Measurements from ENCODE around the gene PAK5.

DNA sequence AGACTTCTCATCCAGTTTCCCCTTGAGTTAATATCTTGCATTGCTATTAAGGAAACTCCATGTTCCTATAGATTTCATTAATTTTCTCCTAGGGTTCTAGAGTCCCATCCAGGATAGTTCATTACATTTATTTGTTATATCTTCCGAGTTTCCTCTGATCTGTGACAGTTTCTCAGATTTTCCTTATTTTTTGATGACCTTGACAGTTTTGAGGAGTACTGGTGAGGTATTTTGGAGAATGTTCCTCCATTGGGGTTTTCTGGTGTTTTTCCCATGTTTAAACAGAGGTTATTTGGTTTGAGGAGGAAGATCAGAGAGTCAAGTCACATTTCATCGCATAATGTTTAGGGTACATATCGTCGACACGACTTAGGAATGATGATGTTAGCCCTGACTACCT lies 256.7 kb downstream of the PAK5 start:
- TF ChIP-seq POLR2A (IDR thresholded peaks at IDR 0.05; ENCODE audit: low read depth, low read length), result no peak
- TF ChIP-seq POLR2AphosphoS5 (IDR thresholded peaks at IDR 0.05; ENCODE audit: low read depth, low read length), result no peak
- no peak for TF ChIP-seq TAF1 (IDR thresholded peaks at IDR 0.05; ENCODE audit: borderline replicate concordance, low read depth, low read length)
